Neural cell (in vitro differentiated cells): Measurements from ENCODE around the gene CLDND2. TPM values are rescaled to one million over a fixed set of nuclear protein-coding genes. Genes with fewer than 3 reads are reported as not detected.

ENCODE experiments used
- H2AFZ ChIP-seq: fragments of 200-600, 300-800 bp; sonication (generic), shearing (Covaris generic); 2 replicates; pipeline ENCODE4 v1.6.0; 2014; ENCODE audit warnings: low read depth, mild to moderate bottlenecking, antibody characterized with exemption, low read length, moderate library complexity
- H3F3A ChIP-seq: fragments of 200-600 bp; shearing (Covaris generic); 2 replicates; pipeline ENCODE4 v1.6.1; 2016; ENCODE audit warnings: mild to moderate bottlenecking, moderate library complexity, mixed read lengths, antibody characterized with exemption, low read length; ENCODE audit not compliant: insufficient read depth, poor library complexity, severe bottlenecking
- H3K27ac ChIP-seq: fragments of 200-600, 300-800 bp; sonication (generic), shearing (Covaris generic); 2 replicates; pipeline ENCODE4 v1.5.1; 2014; ENCODE audit warnings: mild to moderate bottlenecking, low read length, moderate library complexity
- H3K27me3 ChIP-seq: fragments of 300-800, 200-600 bp; sonication (generic), shearing (Covaris generic); 2 replicates; pipeline ENCODE4 v1.6.0; 2014; ENCODE audit warnings: mild to moderate bottlenecking, low read depth, low read length, moderate library complexity; ENCODE audit not compliant: insufficient read depth
- H3K36me3 ChIP-seq: fragments of 300-800, 200-600 bp; sonication (generic), shearing (Covaris generic); 2 replicates; pipeline ENCODE4 v1.5.1; 2014; ENCODE audit warnings: mild to moderate bottlenecking, antibody characterized with exemption, low read length, moderate library complexity; ENCODE audit not compliant: insufficient read depth
- H3K4me2 ChIP-seq: fragments of 300-800, 200-600 bp; sonication (generic), shearing (Covaris generic); 2 replicates; pipeline ENCODE4 v1.6.0; 2014; ENCODE audit warnings: mild to moderate bottlenecking, low read length
- H3K4me3 ChIP-seq: fragments of 300-800, 200-600 bp; sonication (generic), shearing (Covaris generic); 2 replicates; pipeline ENCODE4 v1.5.1; 2014; ENCODE audit warnings: mild to moderate bottlenecking, low read length, moderate library complexity
- H3K79me2 ChIP-seq: fragments of 200-600 bp; shearing (Covaris generic); replicated peaks from 2 replicates; pipeline ENCODE4 v1.6.0; 2014; ENCODE audit warnings: mild to moderate bottlenecking, low read length, moderate library complexity; ENCODE audit not compliant: insufficient read depth
- H3K9ac ChIP-seq: fragments of 300-800, 200-600 bp; sonication (generic), shearing (Covaris generic); 2 replicates; pipeline ENCODE4 v1.6.1; 2016; ENCODE audit warnings: mild to moderate bottlenecking, low read length, mixed read lengths
- H3K9me2 ChIP-seq: fragments of 200-600 bp; shearing (Covaris generic); 2 replicates; pipeline ENCODE4 v1.6.1; 2016; ENCODE audit warnings: mild to moderate bottlenecking, low read length, mixed read lengths; ENCODE audit not compliant: insufficient read depth
- H3K9me3 ChIP-seq: fragments of 200-600, 300-800 bp; sonication (generic), shearing (Covaris generic); 2 replicates; pipeline ENCODE4 v1.6.1; 2016; ENCODE audit warnings: mild to moderate bottlenecking, mixed run types, low read length, moderate library complexity, mixed read lengths
- H4K20me1 ChIP-seq: fragments of 200-600 bp; shearing (Covaris generic); 2 replicates; pipeline ENCODE4 v1.6.1; 2016; ENCODE audit warnings: mild to moderate bottlenecking, mixed run types; ENCODE audit not compliant: insufficient read depth
- EP300 ChIP-seq: fragments of 450-650 bp; conservative IDR thresholded peaks from 2 replicates; pipeline ENCODE4 v1.6.1; 2014; ENCODE audit warnings: antibody characterized with exemption, mild to moderate bottlenecking, moderate library complexity; ENCODE audit not compliant: poor library complexity, severe bottlenecking
- EZH2 ChIP-seq: fragments of 200-600, 300-800 bp; shearing (Covaris generic), sonication (generic); IDR thresholded peaks from 2 replicates; pipeline ENCODE4 v1.6.1; 2014; ENCODE audit warnings: antibody characterized with exemption, low read length, borderline replicate concordance, mild to moderate bottlenecking; ENCODE audit not compliant: insufficient read depth, poor library complexity, severe bottlenecking
- MXI1 ChIP-seq: fragments of 450-650 bp; conservative IDR thresholded peaks from 2 replicates; pipeline ENCODE4 v1.6.1; 2014; ENCODE audit warnings: antibody characterized with exemption, mild to moderate bottlenecking; ENCODE audit not compliant: poor library complexity, severe bottlenecking
- POLR2AphosphoS5 ChIP-seq: IDR thresholded peaks from 2 replicates; pipeline ENCODE4 v1.6.1; 2012
- RAD21 ChIP-seq: fragments of 450-650 bp; conservative IDR thresholded peaks from 2 replicates; pipeline ENCODE4 v1.6.1; 2014; ENCODE audit warnings: antibody characterized with exemption, mild to moderate bottlenecking, moderate library complexity
- SMC3 ChIP-seq: fragments of 450-650 bp; conservative IDR thresholded peaks from 2 replicates; pipeline ENCODE4 v1.6.1; 2014; ENCODE audit warnings: antibody characterized with exemption, mild to moderate bottlenecking, moderate library complexity; ENCODE audit not compliant: poor library complexity
- TAF1 ChIP-seq: IDR thresholded peaks from 2 replicates; pipeline ENCODE4 v1.6.1; 2012; ENCODE audit warnings: low read depth
- polyA plus RNA-seq: library from polyadenylated mRNA; depleted of rRNA; stranded (reverse); fragments of >200 nt; gene quantifications from 2 replicates; pipeline ENCODE4 v1.2.3, GENCODE V29; 2014
- TF ChIP-seq, protein P1 (sequence below): IDR thresholded peaks from 2 replicates; pipeline ENCODE4 v1.6.1; 2012; ENCODE audit warnings: borderline replicate concordance
- TF ChIP-seq, protein P2 (sequence below): fragments of 450-650 bp; IDR thresholded peaks from 2 replicates; pipeline ENCODE4 v1.5.1; 2014; ENCODE audit warnings: antibody characterized with exemption, mild to moderate bottlenecking, moderate library complexity; ENCODE audit not compliant: poor library complexity, severe bottlenecking

CLDND2 gene
- polyA plus RNA-seq, 1 donor from 2014 or later: not detected

DNA sequence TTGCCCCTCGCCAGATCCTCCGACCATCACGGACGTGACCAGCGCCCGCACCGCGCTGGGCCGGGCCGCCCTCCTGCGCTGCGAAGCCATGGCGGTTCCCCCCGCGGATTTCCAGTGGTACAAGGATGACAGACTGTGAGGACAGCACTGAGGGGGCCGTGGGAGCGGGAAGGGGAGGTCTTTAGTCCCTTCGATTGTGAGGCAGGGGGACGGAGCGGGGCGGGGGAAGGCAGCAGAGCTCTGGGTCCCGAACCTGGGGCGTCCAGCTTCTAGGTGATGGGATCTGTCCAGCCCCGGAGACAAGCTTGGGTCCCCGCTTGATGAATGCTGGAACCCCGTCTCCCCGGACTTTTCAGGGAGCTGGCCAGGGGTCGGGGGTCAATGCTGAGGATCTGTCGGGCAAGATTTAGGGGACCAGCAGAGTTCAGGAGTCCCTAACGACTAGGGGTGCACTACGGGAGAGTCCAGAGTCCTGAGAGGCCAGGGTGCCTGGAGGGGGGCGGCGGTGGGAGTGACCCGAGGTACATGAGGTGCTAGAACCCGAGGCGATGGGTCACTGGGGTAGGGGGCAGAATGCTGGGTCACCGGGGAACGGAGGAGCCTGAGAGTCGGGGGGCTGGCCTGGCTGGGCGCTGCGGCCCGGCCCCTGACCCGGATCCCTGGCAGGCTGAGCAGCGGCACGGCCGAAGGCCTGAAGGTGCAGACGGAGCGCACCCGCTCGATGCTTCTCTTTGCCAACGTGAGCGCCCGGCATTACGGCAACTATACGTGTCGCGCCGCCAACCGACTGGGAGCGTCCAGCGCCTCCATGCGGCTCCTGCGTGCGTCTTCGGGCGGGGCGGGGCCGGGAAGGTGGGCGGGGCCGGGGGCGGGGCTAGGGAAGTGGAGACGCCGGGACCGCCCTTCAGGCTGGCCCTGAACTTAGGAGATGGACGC is 41.5 kb downstream of the CLDND2 start:
- no peak overlapping the region for H3K4me3 ChIP-seq
- H3K27me3 ChIP-seq: no peaks in the 10 kb centered on the region
- no peaks in the 10 kb centered on the region for H3F3A ChIP-seq
- no peaks in the 10 kb centered on the region for H3K9me3 ChIP-seq
- H3K79me2 ChIP-seq: no peaks in the 10 kb centered on the region
- peaks cover 10% of the 10 kb centered on the region for H3K36me3 ChIP-seq
- H3K4me2 ChIP-seq: no peak overlapping the region
- no peak overlapping the region for H2AFZ ChIP-seq
- no peaks in the 10 kb centered on the region for H4K20me1 ChIP-seq
- no peak overlapping the region for H3K9ac ChIP-seq
- TF ChIP-seq, protein P1, sequence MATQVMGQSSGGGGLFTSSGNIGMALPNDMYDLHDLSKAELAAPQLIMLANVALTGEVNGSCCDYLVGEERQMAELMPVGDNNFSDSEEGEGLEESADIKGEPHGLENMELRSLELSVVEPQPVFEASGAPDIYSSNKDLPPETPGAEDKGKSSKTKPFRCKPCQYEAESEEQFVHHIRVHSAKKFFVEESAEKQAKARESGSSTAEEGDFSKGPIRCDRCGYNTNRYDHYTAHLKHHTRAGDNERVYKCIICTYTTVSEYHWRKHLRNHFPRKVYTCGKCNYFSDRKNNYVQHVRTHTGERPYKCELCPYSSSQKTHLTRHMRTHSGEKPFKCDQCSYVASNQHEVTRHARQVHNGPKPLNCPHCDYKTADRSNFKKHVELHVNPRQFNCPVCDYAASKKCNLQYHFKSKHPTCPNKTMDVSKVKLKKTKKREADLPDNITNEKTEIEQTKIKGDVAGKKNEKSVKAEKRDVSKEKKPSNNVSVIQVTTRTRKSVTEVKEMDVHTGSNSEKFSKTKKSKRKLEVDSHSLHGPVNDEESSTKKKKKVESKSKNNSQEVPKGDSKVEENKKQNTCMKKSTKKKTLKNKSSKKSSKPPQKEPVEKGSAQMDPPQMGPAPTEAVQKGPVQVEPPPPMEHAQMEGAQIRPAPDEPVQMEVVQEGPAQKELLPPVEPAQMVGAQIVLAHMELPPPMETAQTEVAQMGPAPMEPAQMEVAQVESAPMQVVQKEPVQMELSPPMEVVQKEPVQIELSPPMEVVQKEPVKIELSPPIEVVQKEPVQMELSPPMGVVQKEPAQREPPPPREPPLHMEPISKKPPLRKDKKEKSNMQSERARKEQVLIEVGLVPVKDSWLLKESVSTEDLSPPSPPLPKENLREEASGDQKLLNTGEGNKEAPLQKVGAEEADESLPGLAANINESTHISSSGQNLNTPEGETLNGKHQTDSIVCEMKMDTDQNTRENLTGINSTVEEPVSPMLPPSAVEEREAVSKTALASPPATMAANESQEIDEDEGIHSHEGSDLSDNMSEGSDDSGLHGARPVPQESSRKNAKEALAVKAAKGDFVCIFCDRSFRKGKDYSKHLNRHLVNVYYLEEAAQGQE: no peak
- TF ChIP-seq RAD21 (no peak), EZH2 (no peak), TAF1 (no peak), SMC3 (no peak), EP300 (no peak), MXI1 (no peak), POLR2AphosphoS5 (no peak)
- TF ChIP-seq, protein P2, sequence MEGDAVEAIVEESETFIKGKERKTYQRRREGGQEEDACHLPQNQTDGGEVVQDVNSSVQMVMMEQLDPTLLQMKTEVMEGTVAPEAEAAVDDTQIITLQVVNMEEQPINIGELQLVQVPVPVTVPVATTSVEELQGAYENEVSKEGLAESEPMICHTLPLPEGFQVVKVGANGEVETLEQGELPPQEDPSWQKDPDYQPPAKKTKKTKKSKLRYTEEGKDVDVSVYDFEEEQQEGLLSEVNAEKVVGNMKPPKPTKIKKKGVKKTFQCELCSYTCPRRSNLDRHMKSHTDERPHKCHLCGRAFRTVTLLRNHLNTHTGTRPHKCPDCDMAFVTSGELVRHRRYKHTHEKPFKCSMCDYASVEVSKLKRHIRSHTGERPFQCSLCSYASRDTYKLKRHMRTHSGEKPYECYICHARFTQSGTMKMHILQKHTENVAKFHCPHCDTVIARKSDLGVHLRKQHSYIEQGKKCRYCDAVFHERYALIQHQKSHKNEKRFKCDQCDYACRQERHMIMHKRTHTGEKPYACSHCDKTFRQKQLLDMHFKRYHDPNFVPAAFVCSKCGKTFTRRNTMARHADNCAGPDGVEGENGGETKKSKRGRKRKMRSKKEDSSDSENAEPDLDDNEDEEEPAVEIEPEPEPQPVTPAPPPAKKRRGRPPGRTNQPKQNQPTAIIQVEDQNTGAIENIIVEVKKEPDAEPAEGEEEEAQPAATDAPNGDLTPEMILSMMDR: no peak
- no peak overlapping the region for H3K27ac ChIP-seq
- H3K9me2 ChIP-seq: no peaks in the 10 kb centered on the region

DNA sequence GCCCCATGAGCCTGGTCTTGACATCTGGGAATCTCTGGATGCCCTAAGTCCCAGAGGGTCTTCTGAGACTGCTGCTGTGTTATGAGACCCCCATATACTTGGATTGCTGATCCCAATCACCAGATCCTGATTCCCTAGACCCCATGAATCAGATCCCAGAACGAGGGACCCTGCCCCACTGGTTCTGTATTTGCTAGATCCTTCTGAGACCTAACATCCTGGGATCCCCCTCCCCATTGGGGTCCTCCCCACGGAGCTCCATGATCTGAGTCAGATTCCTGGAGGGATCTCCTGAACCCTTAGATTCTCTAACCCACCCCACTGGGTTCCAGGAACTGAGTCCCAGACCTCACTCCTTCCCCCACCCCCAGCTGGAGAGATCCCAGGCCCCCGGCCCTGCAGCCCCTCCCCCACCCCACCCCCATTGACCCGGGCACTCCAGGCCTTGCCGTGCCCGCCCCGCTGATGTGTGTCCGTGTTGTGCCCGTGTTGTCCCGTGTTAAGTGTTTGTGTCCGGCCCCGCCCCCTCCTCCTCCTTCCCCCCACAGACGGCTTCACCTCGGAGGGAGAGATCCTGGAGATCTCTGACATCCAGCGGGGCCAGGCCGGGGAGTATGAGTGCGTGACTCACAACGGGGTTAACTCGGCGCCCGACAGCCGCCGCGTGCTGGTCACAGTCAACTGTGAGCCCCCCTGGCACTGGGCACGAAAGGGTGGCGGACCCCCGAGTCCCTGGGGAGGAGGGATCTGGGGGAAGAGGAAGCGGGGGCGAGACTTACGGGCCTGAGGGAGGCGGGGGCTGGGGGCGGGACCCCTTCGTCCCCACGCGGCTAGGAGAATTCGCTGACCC is 42.4 kb downstream of the CLDND2 start:
- peaks cover 10% of the 10 kb centered on the region for H3K36me3 ChIP-seq

More for the DNA sequence above, 42.4 kb downstream of the CLDND2 start:
- H3K4me3 ChIP-seq: no peak overlapping the region
- H3K4me2 ChIP-seq: no peak overlapping the region
- H3K79me2 ChIP-seq: no peaks in the 10 kb centered on the region
- H3K9me2 ChIP-seq: no peaks in the 10 kb centered on the region
- H3K9ac ChIP-seq: no peak overlapping the region
- H3K27me3 ChIP-seq: no peaks in the 10 kb centered on the region
- no peaks in the 10 kb centered on the region for H3K9me3 ChIP-seq
- no peak overlapping the region for H2AFZ ChIP-seq
- H3F3A ChIP-seq: no peaks in the 10 kb centered on the region
- no peak overlapping the region for H3K27ac ChIP-seq
- TF ChIP-seq EP300 (no peak), EZH2 (no peak), TAF1 (no peak), MXI1 (no peak), SMC3 (no peak), POLR2AphosphoS5 (no peak)
- TF ChIP-seq, protein P1: no peak
- TF ChIP-seq, protein P2: no peak
- no peaks in the 10 kb centered on the region for H4K20me1 ChIP-seq
